Esophagus squamous epithelium (tissue), 5 donors: Measurements from ENCODE around the gene BCKDHB. TPM values are rescaled to one million over a fixed set of nuclear protein-coding genes. Genes with fewer than 3 reads are reported as not detected.
"Not testable (repeated sequence)": the region's sequence is repeated elsewhere in the genome, so short reads cannot be mapped to it uniquely, and the experiment has no call there.

Source experiments
- DNase-seq: peaks from one replicate; lab custom pipeline; 2025; lab: John Stamatoyannopoulos, UW
- H3K27ac ChIP-seq, 4 donors: fragments of 200-600 bp; sonication (generic); one replicate each; pipeline ENCODE4 v1.5.1; 2016 to 2019; ENCODE audit warnings: mild to moderate bottlenecking in 1 of 4
- H3K27me3 ChIP-seq, 4 donors: fragments of 200-600 bp; sonication (generic); 1 replicate in 3 of 4; 2 replicates in 1 of 4; pipeline versions ENCODE4 v1.5.1 to v1.6.0; 2017 to 2021; ENCODE audit warnings: antibody characterized with exemption in 1 of 4
- H3K36me3 ChIP-seq, 3 donors: fragments of 200-600 bp; sonication (generic); one replicate each; pipeline ENCODE4 v1.5.1; 2016 to 2019
- H3K4me1 ChIP-seq, 3 donors: fragments of 200-600 bp; sonication (generic); one replicate each; pipeline ENCODE4 v1.5.1; 2017 to 2019
- H3K4me3 ChIP-seq, 4 donors: fragments of 200-600 bp; sonication (generic); 1 replicate in 3 of 4; 2 replicates in 1 of 4; pipeline ENCODE4 v1.5.1; 2016 to 2019; ENCODE audit warnings: mild to moderate bottlenecking in 2 of 4, moderate library complexity in 1 of 4
- H3K9me3 ChIP-seq, 3 donors: fragments of 200-600 bp; sonication (generic); one replicate each; pipeline ENCODE4 v1.5.1; 2016 to 2019
- CTCF ChIP-seq, 6 experiments: fragments of 450-650 bp in 4 of 6; fragments of 200-600 bp in 2 of 6; sonication (generic) in 2 of 6; IDR thresholded peaks; one replicate each; pipeline ENCODE4 v1.5.1; 2016 to 2019; ENCODE audit warnings: antibody characterized with exemption in 6 of 6, mild to moderate bottlenecking in 4 of 6, moderate library complexity in 4 of 6
- POLR2A ChIP-seq, 4 donors: fragments of 450-650 bp; IDR thresholded peaks; one replicate each; pipeline ENCODE4 v1.6.1; 2017; ENCODE audit warnings: antibody characterized with exemption in 4 of 4, mild to moderate bottlenecking in 4 of 4, moderate library complexity in 3 of 4
- WGBS, 2 donors: methylation state at CpG; one replicate each; pipeline ENCODE4 v1.1.5; 2018; 5-methylcytosine and 5-hydroxymethylcytosine counted together
- intact Hi-C: fragments of 100-400 bp; cut with DNase I; formaldehyde crosslinking; loops from one replicate; pipeline ENCODE4 v1.15.0; 2022
- total RNA-seq, 4 donors: library from RNA; depleted of rRNA; stranded (reverse); fragments of >200 nt; gene quantifications; one replicate each; pipeline ENCODE4 v1.1.0, GENCODE V29; 2016
- donor health status: DM: yes; HTN: yes; CAD: no.

The BCKDHB gene
- total RNA-seq, 4 donors from 2014 or later: 7.6 to 15.8 (median 9.0) TPM

DNA sequence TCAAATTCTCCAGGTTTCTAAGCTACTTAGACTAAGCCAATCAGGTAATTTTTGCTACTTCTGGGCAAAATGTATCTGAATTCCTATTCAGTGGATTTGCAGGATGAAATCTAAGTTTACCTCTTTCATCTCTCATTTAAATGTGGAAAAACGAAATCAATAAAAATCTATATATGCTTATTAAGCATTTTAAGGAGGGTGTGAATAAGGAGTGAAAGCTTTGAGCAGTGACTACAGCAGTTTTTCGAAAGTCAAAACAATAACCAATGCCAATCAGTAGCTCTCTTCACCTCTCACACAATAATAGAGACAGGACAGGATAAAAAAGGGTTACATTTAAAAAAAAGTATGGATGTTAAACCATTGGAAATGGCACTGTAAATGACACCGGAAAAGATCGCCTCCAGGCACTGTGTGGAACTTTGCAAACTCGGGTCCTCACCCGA lies 476 bp upstream of the BCKDHB start:
- intact Hi-C loops: no loop called here
- Histone ChIP-seq H3K27ac (peak overlapping the region; percentile 88 to 95 (median 90)), H3K4me1 (peaks cover 0 to 17% (median 6%) of the 10 kb centered on the region in 3 donors), H3K9me3 (no peaks in the 10 kb centered on the region), H3K36me3 (peaks cover 0 to 4% (median 0%) of the 10 kb centered on the region in 3 donors), H3K27me3 (no peaks in the 10 kb centered on the region), H3K4me3 (peak overlapping the region; percentile 67 to 82 (median 68))
- WGBS, 2 donors: 1 to 4% methylated on average over 6 of the region's 6 CpGs
- no peak for DNase-seq
- TF ChIP-seq POLR2A (IDR thresholded peaks at IDR 0.05) (no peak), CTCF (IDR thresholded peaks at IDR 0.05) (no peak)

DNA sequence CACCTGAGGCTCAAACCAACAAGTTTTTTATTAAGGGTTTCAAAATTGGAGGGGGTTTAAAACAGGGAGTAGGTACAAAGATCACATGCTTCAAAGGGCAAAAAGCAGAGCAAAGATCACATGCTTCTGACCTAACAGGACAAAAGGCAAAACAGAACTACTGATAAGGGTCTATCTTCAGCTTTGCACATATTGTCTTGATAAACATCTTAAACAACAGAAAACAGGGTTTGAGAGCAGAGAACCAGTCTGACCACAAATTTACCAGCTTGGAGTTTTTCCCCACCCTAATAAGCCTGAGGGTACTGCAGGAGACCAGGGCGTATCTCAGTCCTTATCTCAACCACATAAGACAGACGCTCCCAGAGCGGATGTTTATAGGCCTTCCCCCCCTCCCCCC lies 16.1 kb downstream of the BCKDHB start:
- DNase-seq, H3K9me3 ChIP-seq, intact Hi-C loops, H3K27ac ChIP-seq, H3K27me3 ChIP-seq, H3K4me3 ChIP-seq, H3K36me3 ChIP-seq, H3K4me1 ChIP-seq: not testable (repeated sequence)
- WGBS, 2 donors: 95 to 97% methylated on average over 3 of the region's 3 CpGs

GRCh38 chr6:80126657-80127345 lies 20.3 kb downstream of the BCKDHB start:
- Histone ChIP-seq H3K9me3 (no peaks in the 10 kb centered on the region), H3K4me3 (no peak overlapping the region), H3K27me3 (no peaks in the 10 kb centered on the region), H3K4me1 (peaks cover 0 to 7% (median 0%) of the 10 kb centered on the region in 3 donors), H3K27ac (no peak overlapping the region), H3K36me3 (peaks cover 0 to 26% (median 0%) of the 10 kb centered on the region in 3 donors)
- no peak for TF ChIP-seq CTCF (IDR thresholded peaks at IDR 0.05)
- TF ChIP-seq POLR2A (IDR thresholded peaks at IDR 0.05): no peak
- 93 to 97% methylated on average over 5 of the region's 5 CpGs for WGBS, 2 donors
- no peak for DNase-seq
- intact Hi-C loops: no loop called here

GRCh38 chr6:80129485-80129884 lies 23.0 kb downstream of the BCKDHB start:
- no peaks in the 10 kb centered on the region for H3K9me3 ChIP-seq
- no peak for DNase-seq
- intact Hi-C loops: no loop called here
- 84 to 85% methylated on average over 3 of the region's 3 CpGs for WGBS, 2 donors
- peaks cover 0 to 7% (median 0%) of the 10 kb centered on the region in 3 donors for H3K4me1 ChIP-seq
- no peak overlapping the region for H3K27ac ChIP-seq
- H3K4me3 ChIP-seq: no peak overlapping the region
- H3K27me3 ChIP-seq: no peaks in the 10 kb centered on the region
- peaks cover 0 to 35% (median 0%) of the 10 kb centered on the region in 3 donors for H3K36me3 ChIP-seq
- TF ChIP-seq CTCF (IDR thresholded peaks at IDR 0.05) (no peak), POLR2A (IDR thresholded peaks at IDR 0.05) (no peak)

DNA sequence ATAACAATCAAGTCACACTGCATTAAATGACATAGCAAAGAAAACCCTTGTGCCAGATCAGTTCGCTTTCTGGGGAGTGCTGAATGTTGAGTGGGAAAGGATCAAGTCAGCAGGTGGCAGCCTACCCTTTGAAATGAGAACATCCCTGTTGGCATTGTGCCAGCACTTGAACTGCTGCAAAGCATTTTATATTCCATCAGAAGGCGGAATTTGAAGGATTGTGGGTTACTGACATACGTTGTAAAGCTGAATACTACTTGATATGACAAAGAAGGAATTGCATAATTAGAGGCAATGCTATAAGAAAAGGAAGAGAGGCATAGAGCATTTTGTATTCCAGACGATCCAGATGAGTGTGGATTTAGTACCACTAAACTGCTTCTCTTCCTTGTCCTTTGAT lies 26.5 kb downstream of the BCKDHB start:
- Histone ChIP-seq H3K4me3 (no peak overlapping the region), H3K27me3 (no peaks in the 10 kb centered on the region), H3K36me3 (peaks cover 0 to 46% (median 0%) of the 10 kb centered on the region in 3 donors), H3K4me1 (peaks cover 0 to 6% (median 0%) of the 10 kb centered on the region in 3 donors), H3K27ac (no peak overlapping the region), H3K9me3 (no peaks in the 10 kb centered on the region)
- 63 to 66% methylated on average over 4 of the region's 4 CpGs for WGBS, 2 donors
- no peak for DNase-seq
- intact Hi-C loops: no loop called here
- TF ChIP-seq CTCF (IDR thresholded peaks at IDR 0.05): peak in 3 of 6 experiments; percentile 18 to 58 (median 29)
- no peak for TF ChIP-seq POLR2A (IDR thresholded peaks at IDR 0.05)
